ENCODE data around the gene PHACTR3.

Gene PHACTR3

GRCh38 chr20:59823030-59823423, 218.7 kb downstream of the PHACTR3 start:
- no peak for DNase-seq

- DNase-seq: no peak
Measured at GRCh38 chr20:59823491-59824259, 219.3 kb downstream of the PHACTR3 start.

GRCh38 chr20:59824711-59825562, 220.6 kb downstream of the PHACTR3 start:
- DNase-seq: no peak

- no peak for DNase-seq
Measured at GRCh38 chr20:59825563-59825920, 221.2 kb downstream of the PHACTR3 start.

GRCh38 chr20:59825944-59826759, 221.8 kb downstream of the PHACTR3 start:
- no peak for DNase-seq

- DNase-seq: no peak
Measured at GRCh38 chr20:59827138-59828056, 223.1 kb downstream of the PHACTR3 start.

- no peak for DNase-seq
Measured at GRCh38 chr20:59828125-59829053, 224.0 kb downstream of the PHACTR3 start.

- no peak for DNase-seq
Measured at GRCh38 chr20:59829054-59829785, 224.9 kb downstream of the PHACTR3 start.

- no peak for DNase-seq
Measured at GRCh38 chr20:59829786-59830664, 225.7 kb downstream of the PHACTR3 start.

- no peak for DNase-seq
Measured at GRCh38 chr20:59830665-59831023, 226.3 kb downstream of the PHACTR3 start.

GRCh38 chr20:59831024-59831915, 226.9 kb downstream of the PHACTR3 start:
- no peak for DNase-seq

- DNase-seq: no peak
Measured at GRCh38 chr20:59831916-59832270, 227.6 kb downstream of the PHACTR3 start.

GRCh38 chr20:59832406-59833363, 228.3 kb downstream of the PHACTR3 start:
- DNase-seq: no peak

GRCh38 chr20:59835057-59835447, 230.7 kb downstream of the PHACTR3 start:
- no peak for DNase-seq

- no peak for DNase-seq
Measured at GRCh38 chr20:59835448-59836395, 231.4 kb downstream of the PHACTR3 start.

GRCh38 chr20:59836767-59837166, 232.4 kb downstream of the PHACTR3 start:
- no peak for DNase-seq

Measured in NCI-H1436 (cell line).